ENCODE results near the gene MSI2. TPM values are rescaled to one million over a fixed set of nuclear protein-coding genes. Genes with fewer than 3 reads are reported as not detected.

The MSI2 gene
- total and polyA plus RNA-seq, 2 donors (not counting 1 experiment from before 2014, with no cell fraction given): 16.1 to 196 TPM

DNA sequence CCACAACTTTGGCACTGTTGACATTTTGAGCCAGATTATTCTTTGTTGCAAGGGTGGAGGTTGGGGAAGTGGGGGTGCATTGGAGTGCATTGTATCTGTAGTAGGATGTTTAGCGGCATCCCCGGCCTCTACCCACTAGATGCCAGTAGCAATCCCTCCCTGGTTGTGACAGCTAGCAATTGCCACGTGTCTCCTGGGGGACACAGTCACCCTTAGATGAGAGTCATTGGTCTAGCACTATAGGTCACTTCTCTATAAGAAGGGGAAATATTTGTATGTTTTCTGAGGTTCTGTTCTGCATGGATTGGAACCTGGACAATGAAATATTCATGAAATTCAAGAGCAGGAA, 32.4 kb downstream of the MSI2 start:
- H3K27me3 ChIP-seq (replicated peaks in 1 of 4; ENCODE audit: control extremely low read depth in 1 of 4, control insufficient read depth in 3 of 4, insufficient read depth in 4 of 4, low read length in 3 of 4): no peaks in the 10 kb centered on the region
- Mint-ChIP-seq H3K9me3 (ENCODE audit: insufficient read depth) (no peaks in the 10 kb centered on the region), H3K4me1 (peaks cover 41% of the 10 kb centered on the region), H3K4me3 (no peak overlapping the region), H3K27me3 (no peaks in the 10 kb centered on the region), H3K27ac (no peak overlapping the region)
- H3K4me2 ChIP-seq (replicated peaks; ENCODE audit: low read depth, low read length, poor library complexity, severe bottlenecking): no peak overlapping the region
- ChIA-PET POLR2A (no interaction called here), CTCF (no interaction called here)
- H2AFZ ChIP-seq (ENCODE audit: insufficient read depth, low read depth, low read length, poor library complexity, severe bottlenecking): no peak overlapping the region
- TF ChIP-seq, protein P1, sequence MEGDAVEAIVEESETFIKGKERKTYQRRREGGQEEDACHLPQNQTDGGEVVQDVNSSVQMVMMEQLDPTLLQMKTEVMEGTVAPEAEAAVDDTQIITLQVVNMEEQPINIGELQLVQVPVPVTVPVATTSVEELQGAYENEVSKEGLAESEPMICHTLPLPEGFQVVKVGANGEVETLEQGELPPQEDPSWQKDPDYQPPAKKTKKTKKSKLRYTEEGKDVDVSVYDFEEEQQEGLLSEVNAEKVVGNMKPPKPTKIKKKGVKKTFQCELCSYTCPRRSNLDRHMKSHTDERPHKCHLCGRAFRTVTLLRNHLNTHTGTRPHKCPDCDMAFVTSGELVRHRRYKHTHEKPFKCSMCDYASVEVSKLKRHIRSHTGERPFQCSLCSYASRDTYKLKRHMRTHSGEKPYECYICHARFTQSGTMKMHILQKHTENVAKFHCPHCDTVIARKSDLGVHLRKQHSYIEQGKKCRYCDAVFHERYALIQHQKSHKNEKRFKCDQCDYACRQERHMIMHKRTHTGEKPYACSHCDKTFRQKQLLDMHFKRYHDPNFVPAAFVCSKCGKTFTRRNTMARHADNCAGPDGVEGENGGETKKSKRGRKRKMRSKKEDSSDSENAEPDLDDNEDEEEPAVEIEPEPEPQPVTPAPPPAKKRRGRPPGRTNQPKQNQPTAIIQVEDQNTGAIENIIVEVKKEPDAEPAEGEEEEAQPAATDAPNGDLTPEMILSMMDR (IDR thresholded peaks at IDR 0.05): no peak
- TF ChIP-seq EZH2 (IDR thresholded peaks at IDR 0.05; ENCODE audit: borderline replicate concordance, insufficient read depth, low read depth, low read length, poor library complexity, severe bottlenecking): no peak
- no peaks in the 10 kb centered on the region for H3K9me3 ChIP-seq (ENCODE audit: control extremely low read depth in 1 of 3, control insufficient read depth in 2 of 3, insufficient read depth in 1 of 3, low read length in 2 of 3)
- peaks cover 38% of the 10 kb centered on the region for H4K20me1 ChIP-seq (ENCODE audit: control insufficient read depth, insufficient read depth, low read length, poor library complexity, severe bottlenecking)
- ATAC-seq (ENCODE audit: low read depth) (no peak), DNase-seq (no peak)
- H3K36me3 ChIP-seq (replicated peaks in 1 of 2; ENCODE audit: control extremely low read depth in 1 of 2, control insufficient read depth in 1 of 2, extremely low read depth in 1 of 2, insufficient read depth in 2 of 2, low read length in 1 of 2): peaks cover 0 to 5% of the 10 kb centered on the region in 2 experiments
- intact Hi-C loops (cut with micrococcal nuclease): no loop called here
- no peak overlapping the region for H3K4me3 ChIP-seq (ENCODE audit: control extremely low read depth in 1 of 5, extremely low read depth in 1 of 5, insufficient read depth in 1 of 5, low read depth in 2 of 5, low read length in 4 of 5)
- 54% methylated on average over 2 of the region's 3 CpGs for WGBS (ENCODE audit: insufficient coverage)
- peaks cover 14 to 24% of the 10 kb centered on the region in 2 donors for H3K4me1 ChIP-seq (ENCODE audit: control insufficient read depth in 2 of 2, insufficient read depth in 2 of 2, low read length in 2 of 2)
- H3K27ac ChIP-seq (ENCODE audit: low read length in 2 of 2): no peak overlapping the region
- H3K79me2 ChIP-seq (ENCODE audit: control insufficient read depth, insufficient read depth, low read length): peaks cover 85% of the 10 kb centered on the region
- no peak overlapping the region for H3K9ac ChIP-seq (ENCODE audit: low read length)

DNA sequence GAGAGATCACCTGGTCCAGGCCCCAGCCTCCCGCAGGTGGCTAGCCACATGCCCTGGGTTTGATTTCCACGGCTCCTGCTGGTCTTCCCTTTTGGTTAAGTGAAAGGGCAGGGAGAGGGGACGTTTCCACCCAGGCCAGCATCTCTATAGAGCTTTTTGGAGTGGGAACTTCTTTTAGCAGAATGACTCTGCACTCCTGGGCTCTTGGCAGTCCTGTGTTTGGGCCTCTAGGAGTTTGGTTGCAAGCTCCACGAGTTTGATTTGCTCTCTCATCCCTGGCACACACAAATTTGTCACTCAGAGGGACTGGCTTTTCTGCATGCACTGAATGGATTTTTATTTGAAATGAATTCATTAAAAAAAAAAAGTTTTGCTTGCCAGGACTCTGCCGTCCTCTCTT, 32.8 kb downstream of the MSI2 start:
- Histone ChIP-seq H3K27ac (ENCODE audit: low read length in 2 of 2) (no peak overlapping the region), H3K4me2 (replicated peaks; ENCODE audit: low read depth, low read length, poor library complexity, severe bottlenecking) (no peak overlapping the region), H3K27me3 (replicated peaks in 1 of 4; ENCODE audit: control extremely low read depth in 1 of 4, control insufficient read depth in 3 of 4, insufficient read depth in 4 of 4, low read length in 3 of 4) (no peaks in the 10 kb centered on the region), H3K4me3 (ENCODE audit: control extremely low read depth in 1 of 5, extremely low read depth in 1 of 5, insufficient read depth in 1 of 5, low read depth in 2 of 5, low read length in 4 of 5) (no peak overlapping the region), H3K9me3 (ENCODE audit: control extremely low read depth in 1 of 3, control insufficient read depth in 2 of 3, insufficient read depth in 1 of 3, low read length in 2 of 3) (no peaks in the 10 kb centered on the region), H3K79me2 (ENCODE audit: control insufficient read depth, insufficient read depth, low read length) (peaks cover 85% of the 10 kb centered on the region), H4K20me1 (ENCODE audit: control insufficient read depth, insufficient read depth, low read length, poor library complexity, severe bottlenecking) (peaks cover 41% of the 10 kb centered on the region), H3K4me1 (ENCODE audit: control insufficient read depth in 2 of 2, insufficient read depth in 2 of 2, low read length in 2 of 2) (peaks cover 16 to 24% of the 10 kb centered on the region in 2 donors), H3K9ac (ENCODE audit: low read length) (no peak overlapping the region), H3K36me3 (replicated peaks in 1 of 2; ENCODE audit: control extremely low read depth in 1 of 2, control insufficient read depth in 1 of 2, extremely low read depth in 1 of 2, insufficient read depth in 2 of 2, low read length in 1 of 2) (peaks cover 0 to 5% of the 10 kb centered on the region in 2 experiments), H2AFZ (ENCODE audit: insufficient read depth, low read depth, low read length, poor library complexity, severe bottlenecking) (no peak overlapping the region)
- CTCF ChIA-PET: no interaction called here
- Mint-ChIP-seq H3K9me3 (ENCODE audit: insufficient read depth) (no peaks in the 10 kb centered on the region), H3K27me3 (no peaks in the 10 kb centered on the region), H3K4me1 (peaks cover 42% of the 10 kb centered on the region), H3K27ac (no peak overlapping the region), H3K4me3 (no peak overlapping the region)
- no peak for DNase-seq
- intact Hi-C loops (cut with micrococcal nuclease): no loop called here
- POLR2A ChIA-PET: no interaction called here
- no peak for ATAC-seq (ENCODE audit: low read depth)
- 63% methylated on average over 3 of the region's 5 CpGs for WGBS (ENCODE audit: insufficient coverage)
- TF ChIP-seq, protein P1 (IDR thresholded peaks at IDR 0.05): no peak
- no peak for TF ChIP-seq EZH2 (IDR thresholded peaks at IDR 0.05; ENCODE audit: borderline replicate concordance, insufficient read depth, low read depth, low read length, poor library complexity, severe bottlenecking)

Measured in B cell (primary cell).